HepG2 (cell line): ENCODE measurements around the gene HPGD. TPM values are rescaled to one million over a fixed set of nuclear protein-coding genes. Genes with fewer than 3 reads are reported as not detected.
A peak's percentile ranks its signal among the peaks of the same experiment; 100 is the strongest.

Experiments used
- ATAC-seq: fragments of 200-7000 bp; cut with Tn5 transposase; 3 replicates; pipeline ENCODE4 v1.9.1; 2020; ENCODE audit warnings: mild to moderate bottlenecking, moderate library complexity
- BruUV-seq: library from RNA; stranded (reverse); fragments of 400-500 nt; replicated peaks from 2 replicates; lab custom pipeline; 2021; lab: Mats Ljungman, UMichigan
- CTCF ChIA-PET: fragments of 300-600 bp; formaldehyde crosslinking; extraction: SDS; loops from one replicate; lab custom pipeline; 2021; ENCODE audit warnings: low total read pairs, inconsistent platforms, low intra/inter-chr PET ratio; lab: Yijun Ruan, JAX
- POLR2A ChIA-PET: fragments of 350-600 bp; sonication (Branson Sonifier 250); formaldehyde crosslinking; loops from one replicate; lab custom pipeline; 2020; ENCODE audit warnings: antibody characterized with exemption, inconsistent platforms; lab: Yijun Ruan, JAX
- DNase-seq: peaks from one replicate; pipeline ENCODE4 v3.0.0-alpha.2; 2015; ENCODE audit warnings: low spot score
- FAIRE-seq: peaks from 3 replicates; lab custom pipeline; 2011; peaks lifted over from hg19 to GRCh38; lab: Jason Lieb, UNC
- H2AFZ ChIP-seq: one replicate; pipeline ENCODE4 v1.6.1; 2011; ENCODE audit warnings: low read length, inconsistent platforms
- H3K27ac ChIP-seq: fragments of 300-600 bp; 3 replicates; pipeline ENCODE4 v1.8.0; 2011; ENCODE audit warnings: mixed run types, mild to moderate bottlenecking, mixed read lengths, low read length, inconsistent platforms; ENCODE audit not compliant: insufficient read depth; ENCODE audit errors: extremely low read length
- H3K27me3 ChIP-seq, 2 experiments: fragments of 200-600 bp in 1 of 2; 2 replicates in 1 of 2; 3 replicates in 1 of 2; pipeline versions ENCODE4 v1.6.0 to v1.8.0; 2011; ENCODE audit warnings: low read length in 2 of 2, mild to moderate bottlenecking in 2 of 2, moderate library complexity in 2 of 2, inconsistent platforms in 1 of 2; ENCODE audit not compliant: insufficient read depth in 2 of 2, control insufficient read depth in 1 of 2
- H3K36me3 ChIP-seq, 2 experiments: fragments of 200-600 bp in 1 of 2; replicated peaks in 1 of 2; 2 replicates in 1 of 2; 3 replicates in 1 of 2; pipeline versions ENCODE4 v1.5.1 to v1.8.0; 2011; ENCODE audit warnings: low read length in 2 of 2, inconsistent platforms in 1 of 2; ENCODE audit not compliant: insufficient read depth in 2 of 2, control insufficient read depth in 1 of 2
- H3K4me1 ChIP-seq: 2 replicates; pipeline ENCODE4 v1.5.1; 2012; ENCODE audit warnings: low read length, inconsistent platforms; ENCODE audit not compliant: insufficient read depth
- H3K4me2 ChIP-seq: 2 replicates; pipeline ENCODE4 v1.6.0; 2011; ENCODE audit warnings: low read depth, low read length, inconsistent platforms
- H3K4me3 ChIP-seq, 3 experiments: fragments of 200-600 bp in 1 of 3; sonication (generic), shearing (Covaris generic) in 1 of 3; replicated peaks in 1 of 3; 2 replicates each; pipeline ENCODE4 v1.5.1; 2011 to 2016; ENCODE audit warnings: low read length in 3 of 3, inconsistent platforms in 2 of 3, low read depth in 2 of 3, mild to moderate bottlenecking in 2 of 3, control low read depth in 1 of 3, mixed read lengths in 1 of 3; ENCODE audit not compliant: insufficient read depth in 1 of 3
- H3K79me2 ChIP-seq: one replicate; pipeline ENCODE4 v1.6.1; 2011; ENCODE audit warnings: low read length, inconsistent platforms; ENCODE audit not compliant: insufficient read depth
- H3K9ac ChIP-seq: 2 replicates; pipeline ENCODE4 v1.6.0; 2011; ENCODE audit warnings: mild to moderate bottlenecking, low read depth, low read length, inconsistent platforms; ENCODE audit not compliant: insufficient read depth
- H3K9me3 ChIP-seq: 2 replicates; pipeline ENCODE4 v1.5.1; 2012; ENCODE audit warnings: mild to moderate bottlenecking, low read length
- H4K20me1 ChIP-seq: 2 replicates; pipeline ENCODE4 v1.6.0; 2011; ENCODE audit warnings: inconsistent platforms, mild to moderate bottlenecking, low read length, moderate library complexity; ENCODE audit not compliant: insufficient read depth
- CEBPB ChIP-seq: IDR thresholded peaks from 2 replicates; pipeline ENCODE4 v1.6.1; 2011; ENCODE audit warnings: low read depth, low read length, improper control_type of control experiment, borderline replicate concordance
- KDM5B ChIP-seq: sonication (generic); formaldehyde crosslinking; IDR thresholded peaks from 2 replicates; pipeline ENCODE4 v1.4.0; 2020; ENCODE audit warnings: missing genetic modification reagents, mild to moderate bottlenecking, borderline replicate concordance
- MED13 ChIP-seq: sonication (generic); formaldehyde crosslinking; IDR thresholded peaks from 2 replicates; pipeline ENCODE4 v1.5.0; 2020; ENCODE audit warnings: missing genetic modification reagents
- U2AF2 ChIP-seq: fragments of 200-400 bp; formaldehyde crosslinking; IDR thresholded peaks from 2 replicates; pipeline ENCODE4 v1.6.1; 2017; ENCODE audit warnings: low read depth, mild to moderate bottlenecking, low read length
- ZNF367 ChIP-seq: sonication (generic); formaldehyde crosslinking; IDR thresholded peaks from 2 replicates; pipeline ENCODE4 v1.4.0; 2020; ENCODE audit warnings: missing genetic modification reagents, borderline replicate concordance
- ZNF781 ChIP-seq: sonication (generic); formaldehyde crosslinking; IDR thresholded peaks from 2 replicates; pipeline ENCODE4 v1.5.1; 2020; ENCODE audit warnings: borderline replicate concordance, mild to moderate bottlenecking, missing genetic modification reagents; ENCODE audit errors: not compliant biosample characterization
- ZSCAN9 ChIP-seq: IDR thresholded peaks from 2 replicates; pipeline ENCODE4 v1.6.1; 2016; ENCODE audit warnings: borderline replicate concordance
- WGBS: methylation state at CpG from one replicate; pipeline ENCODE4 v1.1.6; 2017; ENCODE audit warnings: low lambda C conversion rate; 5-methylcytosine and 5-hydroxymethylcytosine counted together
- in situ Hi-C: cut with HindIII; loops from 2 replicates; pipeline ENCODE4 v1.10.0; 2017; ENCODE audit warnings: low pct_unique_long_range_greater_than_20kb; ENCODE audit not compliant: extremely low pct_ligation_motif_present
- intact Hi-C: fragments of 100-400 bp; cut with micrococcal nuclease; formaldehyde crosslinking; loops from one replicate; pipeline ENCODE4 v1.10.0; 2022; ENCODE audit not compliant: unreplicated experiment
- polyA plus RNA-seq, 8 experiments: library from polyadenylated mRNA; depleted of rRNA in 3 of 8; stranded (reverse) in 7 of 8; unstranded in 1 of 8; fragments of >200 nt; fragmentation: Illumina TruSeq in 4 of 8; extraction: Trizol in 4 of 8; gene quantifications; 2 replicates each; pipeline versions ENCODE4 v1.2.1 to v1.2.3, GENCODE V29; 2011 to 2016; ENCODE audit warnings: low read depth in 4 of 8, missing spikeins in 1 of 8, mixed read lengths in 1 of 8; ENCODE audit not compliant: insufficient read depth in 1 of 8
- total RNA-seq, 5 experiments: library from RNA; depleted of rRNA; stranded (reverse); fragments of >200 nt; fragmentation: Illumina TruSeq; extraction: Trizol; gene quantifications; 2 replicates each; pipeline ENCODE4 v1.2.3, GENCODE V29; 2016; ENCODE audit warnings: low read depth in 1 of 5

Gene HPGD
- total and polyA plus RNA-seq, 2 of the 13 experiments (the other 11 are each of a cell fraction or from before 2014, with no cell fraction given), result 0.13 to 0.24 TPM

GRCh38 chr4:174531486-174531885, 9.2 kb upstream of the HPGD start (continued):
- TF ChIP-seq ZNF781 (CRISPR knock-in tag), result no peak

GRCh38 chr4:174528226-174528625, 5.9 kb upstream of the HPGD start:
- Histone ChIP-seq H3K9ac (no peak overlapping the region), H3K27ac (no peak overlapping the region), H2AFZ (no peak overlapping the region), H3K79me2 (no peaks in the 10 kb centered on the region), H3K4me1 (peaks cover 7% of the 10 kb centered on the region), H4K20me1 (no peaks in the 10 kb centered on the region), H3K9me3 (no peaks in the 10 kb centered on the region), H3K36me3 (no peaks in the 10 kb centered on the region), H3K27me3 (peaks cover 0 to 3% of the 10 kb centered on the region in 2 experiments; a peak in 1 of 5 replicates), H3K4me3 (no peak overlapping the region), H3K4me2 (no peak overlapping the region)
- DNase-seq (no peak), ATAC-seq (no peak), FAIRE-seq (no peak)
- POLR2A ChIA-PET, result no interaction called here
- CTCF ChIA-PET, result no interaction called here
- BruUV-seq, result no TSS peak
- WGBS, result 59% methylated on average over 1 of the region's 1 CpG
- TF ChIP-seq CEBPB (peak; percentile 69), ZSCAN9 (no peak)
- intact Hi-C loops (no loop called here), in situ Hi-C loops (no loop called here)

GRCh38 chr4:174526731-174527130, 4.4 kb upstream of the HPGD start:
- FAIRE-seq, result no peak
- Histone ChIP-seq H3K79me2 (no peaks in the 10 kb centered on the region), H3K9me3 (no peaks in the 10 kb centered on the region), H3K27ac (no peak overlapping the region), H3K36me3 (no peaks in the 10 kb centered on the region), H3K4me2 (no peak overlapping the region), H3K4me3 (no peak overlapping the region), H3K27me3 (peaks cover 0 to 17% of the 10 kb centered on the region in 2 experiments; a peak in 3 of 5 replicates), H2AFZ (no peak overlapping the region), H4K20me1 (no peaks in the 10 kb centered on the region), H3K4me1 (peaks cover 21% of the 10 kb centered on the region), H3K9ac (no peak overlapping the region)
- intact Hi-C loops, result no loop called here
- no peak for ATAC-seq
- 16% methylated on average over 7 of the region's 7 CpGs for WGBS
- no TSS peak for BruUV-seq
- POLR2A ChIA-PET, result no interaction called here
- TF ChIP-seq U2AF2, result no peak
- no peak for TF ChIP-seq ZNF367
- TF ChIP-seq KDM5B (CRISPR knock-in tag), result no peak
- no peak for TF ChIP-seq MED13
- CTCF ChIA-PET, result no interaction called here
- DNase-seq, result no peak
- in situ Hi-C loops, result no loop called here
